HCT116 (cell line): ENCODE data around the gene EPHA4. TPM values are rescaled to one million over a fixed set of nuclear protein-coding genes. Genes with fewer than 3 reads are reported as not detected.

ENCODE experiments used
- ATAC-seq: fragments of 200-7000 bp; cut with Tn5 transposase; 2 replicates; pipeline ENCODE4 v1.9.1; 2020; ENCODE audit warnings: mild to moderate bottlenecking, moderate library complexity
- BruUV-seq: library from RNA; stranded (reverse); fragments of 400-500 nt; replicated peaks from 2 replicates; lab custom pipeline; 2021; lab: Mats Ljungman, UMichigan
- CTCF ChIA-PET: fragments of 300-600 bp; sonication (Branson Sonifier 250); formaldehyde crosslinking; loops from one replicate; lab custom pipeline; 2021; ENCODE audit warnings: antibody characterized with exemption; lab: Charles Lee
- POLR2A ChIA-PET: fragments of 300-600, 350-600 bp; sonication (Branson Sonifier 250); formaldehyde crosslinking; loops from one replicate; lab custom pipeline; 2021; ENCODE audit warnings: antibody characterized with exemption; lab: Charles Lee
- RAD21 ChIA-PET, 2 experiments: fragments of 300-600 bp; sonication (Branson Sonifier 250); formaldehyde crosslinking; loops; one replicate each; lab custom pipeline; 2023; ENCODE audit warnings: low total read pairs in 2 of 2; ENCODE audit not compliant: uncharacterized antibody in 2 of 2, unreplicated experiment in 2 of 2, low non-redundant PET in 1 of 2; lab: Charles Lee
- DNase-seq: peaks from one replicate; pipeline ENCODE4 v3.0.0-alpha.2; 2010; ENCODE audit warnings: low read depth, low spot score
- H2AFZ ChIP-seq: fragments of 200-600 bp; shearing (Covaris generic), sonication (generic); 2 replicates; pipeline ENCODE4 v1.6.1; 2017; ENCODE audit warnings: low read depth, mixed run types, mixed read lengths, antibody characterized with exemption, low read length; ENCODE audit not compliant: poor library complexity, severe bottlenecking
- H3K27ac ChIP-seq: 2 replicates; pipeline ENCODE4 v1.5.1; 2012; ENCODE audit warnings: low read depth, low read length
- H3K27me3 ChIP-seq: fragments of 200-600 bp; sonication (generic); 2 replicates; pipeline ENCODE4 v1.6.1; 2016; ENCODE audit warnings: mixed run types, low read length, mixed read lengths; ENCODE audit not compliant: insufficient read depth
- H3K36me3 ChIP-seq, 2 experiments: fragments of 200-500 bp in 1 of 2; fragments of 200-600 bp in 1 of 2; sonication (Bioruptor generic) in 1 of 2; sonication (generic) in 1 of 2; 2 replicates each; pipeline versions ENCODE4 v1.5.1 to v1.6.1; 2014 to 2016; ENCODE audit warnings: low read length in 2 of 2, inconsistent platforms in 1 of 2, mixed read lengths in 1 of 2, mixed run types in 1 of 2; ENCODE audit not compliant: insufficient read depth in 2 of 2, control insufficient read depth in 1 of 2
- H3K4me1 ChIP-seq, 2 experiments: fragments of 200-600 bp in 1 of 2; sonication (generic) in 1 of 2; 2 replicates each; pipeline versions ENCODE4 v1.5.1 to v1.6.1; 2012 to 2017; ENCODE audit warnings: low read length in 2 of 2, inconsistent platforms in 1 of 2, mild to moderate bottlenecking in 1 of 2, mixed read lengths in 1 of 2, mixed run types in 1 of 2, moderate library complexity in 1 of 2; ENCODE audit not compliant: insufficient read depth in 2 of 2, control insufficient read depth in 1 of 2
- H3K4me2 ChIP-seq: fragments of 200-600 bp; sonication (generic); 2 replicates; pipeline ENCODE4 v1.6.1; 2017; ENCODE audit warnings: mixed run types, low read length, mixed read lengths
- H3K4me3 ChIP-seq, 2 experiments: fragments of 200-600 bp in 1 of 2; sonication (generic) in 1 of 2; replicated peaks in 1 of 2; 2 replicates each; pipeline ENCODE4 v1.5.1; 2011 to 2016; ENCODE audit warnings: low read length in 2 of 2, control low read depth in 1 of 2, low read depth in 1 of 2, mild to moderate bottlenecking in 1 of 2, mixed read lengths in 1 of 2, mixed run types in 1 of 2
- H3K79me2 ChIP-seq: fragments of 200-600 bp; sonication (generic); 2 replicates; pipeline ENCODE4 v1.6.1; 2017; ENCODE audit warnings: mild to moderate bottlenecking, mixed run types, low read length, moderate library complexity, mixed read lengths; ENCODE audit not compliant: insufficient read depth
- H3K9ac ChIP-seq: fragments of 200-600 bp; sonication (generic); 2 replicates; pipeline ENCODE4 v1.6.1; 2016; ENCODE audit warnings: low read length, mixed read lengths
- H3K9me2 ChIP-seq: fragments of 200-600 bp; sonication (generic), shearing (Covaris generic); 2 replicates; pipeline ENCODE4 v1.6.1; 2017; ENCODE audit warnings: mixed run types, mild to moderate bottlenecking, moderate library complexity; ENCODE audit not compliant: insufficient read depth
- H3K9me3 ChIP-seq, 2 experiments: fragments of 200-500 bp in 1 of 2; fragments of 200-600 bp in 1 of 2; sonication (Bioruptor generic) in 1 of 2; sonication (generic) in 1 of 2; 2 replicates each; pipeline ENCODE4 v1.6.1; 2014 to 2017; ENCODE audit warnings: low read length in 2 of 2, mixed read lengths in 2 of 2, inconsistent platforms in 1 of 2, low read depth in 1 of 2, mild to moderate bottlenecking in 1 of 2, mixed run types in 1 of 2, moderate library complexity in 1 of 2; ENCODE audit not compliant: control insufficient read depth in 1 of 2, insufficient read depth in 1 of 2
- H4K20me1 ChIP-seq: fragments of 200-600 bp; sonication (generic), shearing (Covaris generic); 2 replicates; pipeline ENCODE4 v1.6.1; 2017; ENCODE audit warnings: mixed run types, mild to moderate bottlenecking, moderate library complexity; ENCODE audit not compliant: insufficient read depth
- CBX3 ChIP-seq: IDR thresholded peaks from 2 replicates; pipeline ENCODE4 v1.6.1; 2012; ENCODE audit warnings: low read depth
- CEBPB ChIP-seq: IDR thresholded peaks from 2 replicates; pipeline ENCODE4 v1.6.1; 2012; ENCODE audit warnings: low read depth
- CTCF ChIP-seq, 3 experiments: fragments of 200-600 bp in 1 of 3; sonication (generic) in 1 of 3; IDR thresholded peaks in 2 of 3; conservative IDR thresholded peaks in 1 of 3; 2 replicates each; pipeline ENCODE4 v1.5.1; 2012 to 2017; ENCODE audit warnings: low read depth in 2 of 3, low read length in 2 of 3, antibody characterized with exemption in 1 of 3, borderline replicate concordance in 1 of 3, control low read depth in 1 of 3, mild to moderate bottlenecking in 1 of 3, mixed read lengths in 1 of 3, mixed run types in 1 of 3, moderate library complexity in 1 of 3; ENCODE audit not compliant: insufficient read depth in 1 of 3
- EGR1 ChIP-seq: IDR thresholded peaks from 2 replicates; pipeline ENCODE4 v1.6.1; 2012; ENCODE audit warnings: low read depth
- ELF1 ChIP-seq: IDR thresholded peaks from 2 replicates; pipeline ENCODE4 v1.6.1; 2012; ENCODE audit warnings: low read depth, borderline replicate concordance
- EZH2 ChIP-seq: fragments of 200-600 bp; sonication (generic); IDR thresholded peaks from 2 replicates; pipeline ENCODE4 v1.6.1; 2017; ENCODE audit warnings: antibody characterized with exemption, mixed run types
- EZH2phosphoT487 ChIP-seq: fragments of 200-600 bp; IDR thresholded peaks from 2 replicates; pipeline ENCODE4 v1.6.1; 2018; ENCODE audit warnings: antibody characterized with exemption, borderline replicate concordance
- FOSL1 ChIP-seq: IDR thresholded peaks from 2 replicates; pipeline ENCODE4 v1.6.1; 2012; ENCODE audit warnings: low read depth
- JUND ChIP-seq: IDR thresholded peaks from 2 replicates; pipeline ENCODE4 v1.6.1; 2012
- MAX ChIP-seq: IDR thresholded peaks from 2 replicates; pipeline ENCODE4 v1.6.1; 2012
- POLR2A ChIP-seq: IDR thresholded peaks from 2 replicates; pipeline ENCODE4 v1.7.0; 2011; ENCODE audit warnings: borderline replicate concordance; ENCODE audit not compliant: insufficient read depth, insufficient read length; ENCODE audit errors: extremely low read depth
- POLR2AphosphoS5 ChIP-seq: IDR thresholded peaks from 2 replicates; pipeline ENCODE4 v1.6.1; 2011; ENCODE audit warnings: mild to moderate bottlenecking, low read depth, low read length, moderate library complexity
- SIN3A ChIP-seq: IDR thresholded peaks from 2 replicates; pipeline ENCODE4 v1.6.1; 2012; ENCODE audit warnings: low read depth
- SRF ChIP-seq: IDR thresholded peaks from 2 replicates; pipeline ENCODE4 v1.6.1; 2012; ENCODE audit warnings: low read depth
- TCF7L2 ChIP-seq: IDR thresholded peaks from 2 replicates; pipeline ENCODE4 v1.7.0; 2011; ENCODE audit warnings: borderline replicate concordance, inconsistent platforms; ENCODE audit not compliant: insufficient read depth, insufficient read length; ENCODE audit errors: extremely low read depth
- YY1 ChIP-seq: IDR thresholded peaks from 2 replicates; pipeline ENCODE4 v1.6.1; 2011; ENCODE audit warnings: low read length, low read depth, moderate library complexity, mild to moderate bottlenecking; ENCODE audit not compliant: insufficient replicate concordance; ENCODE audit errors: extremely low read depth
- ZFX ChIP-seq: fragments of 450-650 bp; IDR thresholded peaks from 2 replicates; pipeline ENCODE4 v1.6.1; 2017
- ZNF274 ChIP-seq: fragments of 200-500 bp; sonication (Bioruptor generic); IDR thresholded peaks from 2 replicates; pipeline ENCODE4 v1.6.1; 2014; ENCODE audit warnings: mild to moderate bottlenecking, low read depth, low read length, inconsistent platforms
- intact Hi-C: fragments of 100-400 bp; cut with micrococcal nuclease; formaldehyde crosslinking; loops from 2 replicates; pipeline ENCODE4 v1.10.0; 2022
- total RNA-seq: library from RNA; stranded (reverse); gene quantifications from one replicate; pipeline ENCODE4 v1.2.1, GENCODE V29; 2021; ENCODE audit not compliant: unreplicated experiment
- TF ChIP-seq, protein P1 (sequence below): IDR thresholded peaks from 2 replicates; pipeline ENCODE4 v1.6.1; 2012

The EPHA4 gene
- total RNA-seq, 1 experiment from 2014 or later = 3.5 TPM

DNA sequence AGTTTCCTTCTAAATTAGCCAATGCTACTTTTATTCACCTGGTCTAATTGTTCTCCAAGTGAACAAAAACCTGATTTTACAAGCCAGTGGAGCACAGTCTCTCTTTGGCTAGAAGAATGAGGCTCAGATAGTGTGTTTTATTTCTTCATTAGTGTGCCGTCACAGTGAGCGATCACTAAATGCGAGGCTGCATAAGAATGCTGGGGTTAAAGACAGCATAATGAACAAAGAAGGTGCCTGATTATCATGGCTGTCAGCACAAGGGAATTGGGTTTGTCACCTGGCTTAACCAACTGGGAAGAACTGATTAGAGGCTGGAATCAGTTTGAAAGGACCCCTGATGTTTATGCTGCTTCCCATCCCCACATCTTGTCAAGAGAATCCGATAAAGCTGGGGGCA lies 76.4 kb downstream of the EPHA4 start:
- Histone ChIP-seq H3K9ac (no peak overlapping the region), H3K9me2 (no peaks in the 10 kb centered on the region), H3K4me2 (no peak overlapping the region), H2AFZ (no peak overlapping the region), H3K27ac (no peak overlapping the region), H3K79me2 (no peaks in the 10 kb centered on the region), H4K20me1 (no peaks in the 10 kb centered on the region), H3K27me3 (no peaks in the 10 kb centered on the region), H3K4me3 (no peak overlapping the region), H3K9me3 (no peaks in the 10 kb centered on the region), H3K4me1 (peaks cover 7 to 10% of the 10 kb centered on the region in 2 experiments), H3K36me3 (no peaks in the 10 kb centered on the region)
- BruUV-seq = no TSS peak
- ChIA-PET CTCF (no interaction called here), POLR2A (no interaction called here)
- no peak for ATAC-seq
- intact Hi-C loops = no loop called here
- no peak for TF ChIP-seq CTCF (IDR thresholded peaks at IDR 0.05 in 2 of 3, conservative IDR thresholded peaks at IDR 0.05 in 1 of 3; ENCODE audit: borderline replicate concordance in 1 of 3, insufficient read depth in 1 of 3, low read depth in 2 of 3, low read length in 2 of 3)
- TF ChIP-seq EZH2 = no peak
- TF ChIP-seq ELF1 = no peak
- TF ChIP-seq MAX = no peak
- TF ChIP-seq EGR1 = no peak
- no peak for TF ChIP-seq CBX3
- no peak for TF ChIP-seq SRF
- TF ChIP-seq ZFX = no peak
- TF ChIP-seq SIN3A = no peak
- TF ChIP-seq, all 23 proteins: peak for 0
- no peak for DNase-seq
- RAD21 ChIA-PET = no interaction called here

GRCh38 chr2:221494556-221494955 lies 77.5 kb downstream of the EPHA4 start:
- no peaks in the 10 kb centered on the region for H3K9me2 ChIP-seq
- ATAC-seq (peak; percentile 60), DNase-seq (peak; percentile 8)
- H4K20me1 ChIP-seq = no peaks in the 10 kb centered on the region
- intact Hi-C loops = no loop called here
- no peak overlapping the region for H3K27ac ChIP-seq
- no peak overlapping the region for H3K4me3 ChIP-seq
- H2AFZ ChIP-seq = no peak overlapping the region
- H3K4me1 ChIP-seq = peaks cover 7 to 10% of the 10 kb centered on the region in 2 experiments
- peak overlapping the region; percentile 41; the same call in 1 of the 2 replicates for H3K4me2 ChIP-seq
- no TSS peak for BruUV-seq
- CTCF ChIA-PET = no interaction called here
- H3K79me2 ChIP-seq = no peaks in the 10 kb centered on the region
- H3K36me3 ChIP-seq = no peaks in the 10 kb centered on the region
- POLR2A ChIA-PET = no interaction called here
- RAD21 ChIA-PET = no interaction called here
- H3K27me3 ChIP-seq = no peaks in the 10 kb centered on the region
- no peaks in the 10 kb centered on the region for H3K9me3 ChIP-seq
- no peak overlapping the region for H3K9ac ChIP-seq
- TF ChIP-seq MAX = no peak
- no peak for TF ChIP-seq EZH2
- no peak for TF ChIP-seq EGR1
- TF ChIP-seq ELF1 = no peak
- TF ChIP-seq, protein P1, sequence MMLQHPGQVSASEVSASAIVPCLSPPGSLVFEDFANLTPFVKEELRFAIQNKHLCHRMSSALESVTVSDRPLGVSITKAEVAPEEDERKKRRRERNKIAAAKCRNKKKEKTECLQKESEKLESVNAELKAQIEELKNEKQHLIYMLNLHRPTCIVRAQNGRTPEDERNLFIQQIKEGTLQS = no peak
- no peak for TF ChIP-seq POLR2AphosphoS5
- no peak for TF ChIP-seq FOSL1
- no peak for TF ChIP-seq ZNF274
- no peak for TF ChIP-seq YY1
- TF ChIP-seq POLR2A = no peak
- TF ChIP-seq SIN3A = no peak
- no peak for TF ChIP-seq CEBPB
- no peak for TF ChIP-seq EZH2phosphoT487
- no peak for TF ChIP-seq TCF7L2
- TF ChIP-seq JUND = no peak
- TF ChIP-seq CBX3 = no peak
- no peak for TF ChIP-seq ZFX
